Mesodermal cell (in vitro differentiated cells): Measurements from ENCODE around the gene SKOR1.

Source experiments
- H3K27ac ChIP-seq: 2 replicates; pipeline ENCODE4 v1.7.0; 2013; ENCODE audit warnings: mild to moderate bottlenecking, low read depth, low read length, moderate library complexity; ENCODE audit not compliant: severe bottlenecking
- H3K36me3 ChIP-seq: 2 replicates; pipeline ENCODE4 v1.7.1; 2013; ENCODE audit warnings: mild to moderate bottlenecking, low read length, moderate library complexity; ENCODE audit not compliant: control insufficient read depth, insufficient read depth
- H3K4me1 ChIP-seq: one replicate; pipeline ENCODE4 v1.7.1; 2013; ENCODE audit warnings: mild to moderate bottlenecking, low read length; ENCODE audit not compliant: insufficient read depth, control insufficient read depth, poor library complexity, severe bottlenecking
- H3K4me3 ChIP-seq: 2 replicates; pipeline ENCODE4 v1.7.0; 2013; ENCODE audit warnings: low read length, control low read depth, mild to moderate bottlenecking; ENCODE audit not compliant: insufficient read depth, poor library complexity, severe bottlenecking; ENCODE audit errors: extremely low read depth
- H3K9me3 ChIP-seq: 2 replicates; pipeline ENCODE4 v1.7.1; 2013; ENCODE audit warnings: mild to moderate bottlenecking, low read length, moderate library complexity; ENCODE audit not compliant: control insufficient read depth
- WGBS, 2 experiments: methylation state at CpG; one replicate each; pipeline ENCODE4 v1.1.5; 2013; ENCODE audit warnings: missing lambda C conversion rate in 2 of 2; ENCODE audit not compliant: insufficient coverage in 2 of 2; 5-methylcytosine and 5-hydroxymethylcytosine counted together

Gene SKOR1

DNA sequence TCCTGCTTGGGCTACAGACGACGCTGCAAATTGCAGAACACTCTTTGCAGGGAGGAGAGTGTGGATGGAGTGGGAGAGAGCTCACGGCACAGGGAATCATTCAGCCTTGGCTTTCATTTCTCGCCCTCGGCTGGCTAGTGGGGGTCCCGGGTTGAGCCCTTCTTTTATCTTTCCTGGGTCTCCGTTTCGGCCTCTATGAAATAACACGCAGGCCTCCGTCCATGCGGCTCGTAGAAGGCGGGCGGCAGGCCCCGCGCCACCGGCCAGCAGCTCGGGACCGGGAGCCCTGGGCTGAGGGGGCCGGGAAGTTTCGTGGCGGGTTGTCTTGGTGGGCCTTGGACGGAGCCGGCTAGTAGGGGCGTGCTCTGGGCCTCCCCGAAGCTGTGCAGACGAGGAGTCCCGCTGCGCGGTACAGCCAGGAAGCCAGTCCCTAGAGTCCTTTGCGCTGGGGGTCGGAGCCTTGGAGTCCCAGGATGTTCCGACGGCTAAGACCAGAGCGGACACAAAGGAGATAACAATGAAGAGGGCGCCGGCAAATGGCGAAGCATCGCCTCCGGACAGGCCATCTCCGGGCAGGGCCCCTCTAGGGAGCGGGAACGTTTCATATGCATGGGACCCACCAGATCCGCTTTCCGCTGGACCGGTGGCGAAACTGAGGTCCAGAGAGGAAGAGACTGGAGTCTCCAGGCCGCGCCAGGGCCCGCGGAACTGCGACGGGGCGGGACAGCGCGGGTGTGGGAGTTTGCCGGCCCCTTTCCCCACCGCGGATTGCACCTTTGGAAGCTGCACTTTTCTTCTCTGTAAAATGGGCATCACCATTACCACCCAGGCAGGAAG is 10.2 kb downstream of the SKOR1 start:
- 3 to 4% methylated on average over 46 to 54 of the region's 59 CpGs for WGBS, 2 experiments
- Histone ChIP-seq H3K27ac (no peak overlapping the region), H3K36me3 (no peaks in the 10 kb centered on the region), H3K4me1 (peaks cover 12% of the 10 kb centered on the region), H3K9me3 (no peaks in the 10 kb centered on the region), H3K4me3 (peak overlapping the region; percentile 28)

DNA sequence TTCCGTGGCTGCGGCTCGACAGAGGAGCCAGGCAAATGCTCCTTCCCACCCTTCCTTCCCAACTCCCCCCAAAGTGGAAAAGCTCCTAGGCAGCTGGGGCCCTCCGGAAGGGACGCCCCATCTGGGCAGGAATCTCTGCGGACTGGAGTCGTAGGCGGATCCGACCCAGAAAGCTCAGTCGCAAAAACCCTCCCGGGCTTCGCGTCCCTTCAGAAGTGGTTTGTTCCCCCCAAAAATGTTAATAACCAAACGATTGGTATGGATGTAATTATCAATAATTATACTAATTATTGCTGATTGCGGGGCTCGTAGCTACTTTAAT is 10.8 kb downstream of the SKOR1 start:
- whole genome bisulfite sequencing, 2 experiments: 0 to 2% methylated on average over 3 to 9 of the region's 16 CpGs
- H3K4me3 ChIP-seq: peak overlapping the region; percentile 28
- peaks cover 16% of the 10 kb centered on the region for H3K4me1 ChIP-seq
- no peaks in the 10 kb centered on the region for H3K36me3 ChIP-seq
- H3K9me3 ChIP-seq: no peaks in the 10 kb centered on the region
- no peak overlapping the region for H3K27ac ChIP-seq

DNA sequence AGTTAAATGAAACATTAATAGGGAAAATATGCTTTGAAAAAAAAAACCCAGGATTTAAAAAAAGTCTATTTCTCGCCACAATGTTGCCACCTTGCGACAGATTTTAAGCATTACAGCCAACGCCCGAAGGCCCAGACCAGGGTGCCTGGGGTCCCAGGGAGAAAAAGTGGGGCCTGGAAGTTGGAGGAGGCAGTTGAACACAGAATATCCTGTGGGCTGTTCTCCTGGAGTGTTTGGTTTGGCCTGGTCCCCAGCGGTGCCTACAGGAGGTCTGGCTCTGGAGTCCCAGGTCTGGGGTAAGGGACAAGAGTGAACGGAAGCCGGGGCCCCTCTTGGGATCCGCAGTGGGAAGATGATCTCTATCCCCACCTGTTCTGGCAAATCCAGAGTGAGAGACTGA is 11.2 kb downstream of the SKOR1 start:
- H3K27ac ChIP-seq: no peak overlapping the region
- WGBS, 2 experiments: 37 to 42% methylated on average over 5 to 8 of the region's 8 CpGs
- peaks cover 20% of the 10 kb centered on the region for H3K4me1 ChIP-seq
- H3K36me3 ChIP-seq: no peaks in the 10 kb centered on the region
- no peaks in the 10 kb centered on the region for H3K9me3 ChIP-seq
- peak overlapping the region; percentile 28 for H3K4me3 ChIP-seq

DNA sequence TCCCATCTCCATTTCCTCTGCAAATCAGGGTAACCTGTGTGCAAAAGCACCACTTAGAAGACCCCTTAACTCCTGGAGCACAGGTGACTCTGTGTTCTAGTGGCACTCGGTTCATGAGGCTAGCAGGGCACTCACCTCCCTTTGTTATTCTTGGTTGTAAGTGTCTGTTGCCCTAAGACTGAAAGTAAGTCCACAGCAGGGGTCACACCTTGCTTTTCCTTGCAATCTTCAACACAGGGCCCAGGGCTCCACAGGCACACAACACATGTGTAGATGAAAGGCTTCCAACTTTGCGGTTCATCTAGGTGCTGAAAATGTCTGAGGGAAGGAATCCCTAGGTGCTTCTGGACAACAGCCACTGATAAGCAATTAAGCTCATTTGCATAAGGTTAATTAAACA is 11.6 kb downstream of the SKOR1 start:
- 29% methylated on average over 1 of the region's 2 CpGs; no CpG with 5 or more reads in 1 of the 2 experiments for WGBS, 2 experiments

DNA sequence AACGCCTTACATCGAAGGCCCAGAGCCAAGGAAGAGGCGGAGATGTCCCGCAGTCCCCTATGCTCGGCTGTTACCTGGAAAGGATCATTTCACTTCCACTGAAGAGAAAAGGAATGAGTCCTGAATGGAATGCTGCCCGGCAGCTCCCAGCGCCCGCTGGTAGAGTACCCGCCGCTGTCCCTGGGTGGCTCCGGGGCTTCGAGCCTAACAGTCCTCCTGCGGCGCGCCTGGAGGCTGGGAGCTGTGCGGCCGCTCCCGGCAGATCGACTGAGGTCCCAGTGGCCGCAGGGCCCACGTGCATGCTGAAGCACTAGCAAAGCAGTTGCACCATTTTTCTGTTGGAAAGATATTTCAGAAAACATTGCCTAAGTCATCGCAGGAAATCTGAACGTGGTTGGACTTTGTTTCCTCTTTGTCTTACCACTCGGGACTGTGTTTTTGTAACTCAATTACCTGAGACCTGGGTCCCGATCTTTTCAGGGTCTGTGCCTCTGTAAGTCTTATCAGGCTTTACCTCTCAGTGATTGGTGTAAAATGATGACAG is 13.6 kb downstream of the SKOR1 start:
- H3K9me3 ChIP-seq: no peaks in the 10 kb centered on the region
- H3K27ac ChIP-seq: no peak overlapping the region
- 13 to 20% methylated on average over 22 to 24 of the region's 25 CpGs for WGBS, 2 experiments
- H3K36me3 ChIP-seq: no peaks in the 10 kb centered on the region
- H3K4me1 ChIP-seq: peaks cover 32% of the 10 kb centered on the region
- peak overlapping the region; percentile 86 for H3K4me3 ChIP-seq

More for the DNA sequence above, 11.6 kb downstream of the SKOR1 start:
- no peaks in the 10 kb centered on the region for H3K9me3 ChIP-seq
- H3K4me3 ChIP-seq: no peak overlapping the region
- no peak overlapping the region for H3K27ac ChIP-seq
- H3K4me1 ChIP-seq: peaks cover 20% of the 10 kb centered on the region
- no peaks in the 10 kb centered on the region for H3K36me3 ChIP-seq

DNA sequence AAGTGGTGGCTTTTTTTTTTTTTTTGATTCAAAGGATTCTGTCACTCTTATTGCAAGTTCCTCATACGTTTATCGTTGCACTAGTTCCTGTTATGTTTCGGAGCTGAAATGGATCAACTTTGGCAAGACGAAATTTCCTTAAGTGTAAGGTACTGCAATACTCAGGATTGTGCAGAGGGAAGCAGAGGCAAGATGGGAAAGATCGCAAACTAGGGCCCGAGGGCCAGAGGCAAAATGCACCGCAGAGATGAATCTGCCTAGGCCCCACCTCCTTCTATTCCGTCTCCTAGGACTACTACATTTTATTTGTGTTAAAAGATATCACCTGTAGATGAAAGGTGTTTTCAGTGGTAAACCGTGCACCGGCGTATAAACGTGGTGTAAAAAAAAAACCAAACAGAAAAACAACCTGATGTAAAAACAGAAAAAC is 14.2 kb downstream of the SKOR1 start:
- peak overlapping the region; percentile 86 for H3K4me3 ChIP-seq
- H3K27ac ChIP-seq: peak overlapping the region; percentile 93
- no peaks in the 10 kb centered on the region for H3K9me3 ChIP-seq
- 19 to 44% methylated on average over 6 to 11 of the region's 12 CpGs for WGBS, 2 experiments
- H3K36me3 ChIP-seq: no peaks in the 10 kb centered on the region
- peaks cover 37% of the 10 kb centered on the region for H3K4me1 ChIP-seq

DNA sequence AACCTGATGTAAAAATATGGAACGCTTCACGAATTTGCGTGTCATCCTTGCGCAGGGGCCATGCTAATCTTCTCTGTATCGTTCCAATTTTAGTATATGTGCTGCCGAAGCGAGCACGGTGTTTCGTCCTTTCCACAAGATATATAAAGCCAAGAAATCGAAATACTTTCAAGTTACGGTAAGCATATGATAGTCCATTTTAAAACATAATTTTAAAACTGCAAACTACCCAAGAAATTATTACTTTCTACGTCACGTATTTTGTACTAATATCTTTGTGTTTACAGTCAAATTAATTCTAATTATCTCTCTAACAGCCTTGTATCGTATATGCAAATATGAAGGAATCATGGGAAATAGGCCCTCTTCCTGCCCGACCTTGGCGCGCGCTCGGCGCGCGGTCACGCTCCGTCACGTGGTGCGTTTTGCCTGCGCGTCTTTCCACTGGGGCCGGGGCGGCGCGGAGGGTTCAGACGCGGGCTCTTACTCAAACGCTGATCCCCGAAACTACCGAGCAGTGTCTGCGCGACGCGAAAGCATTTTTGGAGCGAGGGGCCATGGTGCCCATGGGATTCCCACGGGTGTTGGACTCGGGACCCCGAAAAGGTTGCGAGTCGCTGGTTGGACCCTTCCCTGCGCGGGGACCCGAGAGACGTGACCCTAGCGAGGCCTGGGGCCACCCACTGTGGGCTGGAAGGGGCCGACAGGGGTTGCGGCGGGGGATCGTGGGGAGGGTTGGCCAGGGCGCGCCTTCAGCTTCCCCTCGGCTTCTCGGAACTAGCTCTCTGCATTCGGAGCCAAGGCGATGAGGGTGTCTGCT is 14.8 kb downstream of the SKOR1 start, which contains the start of gene RNU6-1:
Gene RNU6-1, minus strand, starts transcription at position 117 of the 820 bp plus-strand sequence.
- H3K4me1 ChIP-seq: peaks cover 39% of the 10 kb centered on the region
- peak within 1 kb of the TSS; percentile 93 for H3K27ac ChIP-seq

DNA sequence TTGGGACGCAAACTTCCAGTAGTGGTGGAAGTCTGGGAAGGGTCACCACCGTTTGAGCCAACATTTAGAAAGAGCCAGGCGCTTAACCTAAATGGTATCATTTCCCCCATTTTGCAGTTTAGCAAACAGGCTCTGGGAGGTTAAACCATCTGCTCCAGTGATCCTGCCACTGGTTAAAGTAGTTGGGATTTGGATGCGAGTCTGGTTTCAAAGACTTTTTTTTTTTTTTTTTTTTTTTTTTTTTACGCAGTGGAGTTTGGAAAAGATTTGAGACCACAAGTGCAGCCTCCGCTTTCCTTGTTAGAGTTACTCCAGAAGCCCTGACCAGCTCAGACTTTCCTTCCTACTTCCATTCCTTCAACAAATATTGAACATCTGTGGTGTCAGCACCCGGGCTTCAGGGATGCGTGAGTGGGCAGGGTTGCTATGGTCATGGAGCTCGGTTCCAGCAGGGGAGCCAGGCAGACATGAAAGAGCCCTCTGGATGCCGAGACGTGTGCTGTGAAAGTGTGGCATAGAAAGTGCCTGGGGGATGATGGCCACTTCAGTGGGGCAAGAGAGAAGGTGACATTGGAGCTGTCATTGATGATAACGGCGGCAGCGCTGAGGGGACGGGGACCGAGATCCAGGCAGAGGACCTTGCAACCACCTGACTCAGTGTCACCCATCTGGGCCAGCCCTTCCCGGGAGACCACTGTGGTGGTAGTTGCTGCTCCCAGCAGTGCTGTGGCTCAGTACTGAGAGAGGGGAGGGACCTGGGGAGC is 15.6 kb downstream of the SKOR1 start:
- peak overlapping the region; percentile 93 for H3K27ac ChIP-seq
- WGBS, 2 experiments: 29 to 34% methylated on average over 10 to 11 of the region's 17 CpGs
- H3K4me1 ChIP-seq: peaks cover 39% of the 10 kb centered on the region
- peak overlapping the region; percentile 86 for H3K4me3 ChIP-seq
- no peaks in the 10 kb centered on the region for H3K9me3 ChIP-seq
- H3K36me3 ChIP-seq: no peaks in the 10 kb centered on the region

More for the DNA sequence above, 14.8 kb downstream of the SKOR1 start, which contains the start of gene RNU6-1:
- Histone ChIP-seq H3K36me3 (no peaks in the 10 kb centered on the region), H3K9me3 (no peaks in the 10 kb centered on the region), H3K4me3 (peak within 1 kb of the TSS; percentile 86)
- WGBS, 2 experiments: 0 to 1% methylated on average over 33 to 42 of the region's 62 CpGs

DNA sequence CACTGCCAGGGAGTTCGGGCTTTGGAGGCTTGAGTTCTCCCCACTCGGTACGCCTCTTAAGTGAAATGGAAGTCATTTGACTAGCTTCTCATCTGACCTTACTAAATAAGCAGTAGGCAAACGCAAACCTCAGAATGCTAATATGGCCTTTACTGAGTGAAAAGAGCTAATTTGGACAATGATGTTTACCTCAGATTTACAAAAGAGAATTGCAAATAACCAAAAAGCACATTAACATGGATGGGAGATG is 16.1 kb downstream of the SKOR1 start:
- no peak overlapping the region for H3K27ac ChIP-seq
- H3K4me1 ChIP-seq: peaks cover 39% of the 10 kb centered on the region
- no peaks in the 10 kb centered on the region for H3K9me3 ChIP-seq
- H3K36me3 ChIP-seq: no peaks in the 10 kb centered on the region
- H3K4me3 ChIP-seq: no peak overlapping the region
- WGBS, 2 experiments: 80% methylated on average over 1 of the region's 4 CpGs; no CpG with 5 or more reads in 1 of the 2 experiments

DNA sequence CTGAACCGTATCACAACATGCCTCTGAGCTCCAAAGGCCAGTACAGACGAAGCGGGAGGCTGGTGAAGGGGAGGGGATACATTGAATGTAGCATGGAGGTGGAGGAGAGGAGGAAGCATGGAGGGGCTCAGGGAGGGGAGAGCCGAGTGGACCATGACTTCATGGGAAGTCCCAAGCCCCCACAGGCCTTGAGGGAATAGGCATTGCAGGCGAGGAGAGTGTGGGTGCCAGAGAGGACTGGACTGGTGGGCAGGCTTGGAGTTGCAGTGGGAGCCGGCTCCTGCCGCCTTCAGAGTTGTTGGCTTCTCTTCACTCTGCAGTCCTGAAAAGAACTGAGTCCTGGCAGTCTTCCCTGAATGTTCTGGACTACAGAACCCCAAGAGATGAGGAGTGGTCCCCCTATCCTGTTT is 17.8 kb downstream of the SKOR1 start:
- H3K36me3 ChIP-seq: no peaks in the 10 kb centered on the region
- H3K4me3 ChIP-seq: no peak overlapping the region
- 77 to 81% methylated on average over 6 to 7 of the region's 7 CpGs for WGBS, 2 experiments
- H3K9me3 ChIP-seq: no peaks in the 10 kb centered on the region
- peaks cover 39% of the 10 kb centered on the region for H3K4me1 ChIP-seq
- peak overlapping the region; percentile 76 for H3K27ac ChIP-seq
